GM21367 (cell line): ENCODE measurements around the gene KRTAP4-6.
"Not testable (repeated sequence)": the region's sequence is repeated elsewhere in the genome, so short reads cannot be mapped to it uniquely, and the experiment has no call there.

Experiments
- ATAC-seq: cut with Tn5 transposase; IDR thresholded peaks from one replicate; pipeline ENCODE4 v1.9.1; 2021; ENCODE audit not compliant: unreplicated experiment

KRTAP4-6 gene

GRCh38 chr17:41140360-41141131 lies at the start of gene KRTAP4-6:
Gene KRTAP4-6 (minus strand): TSS chr17:41140544. CDS start chr17:41140487, 57 bp downstream.
- no peak for ATAC-seq

- not testable (repeated sequence) for ATAC-seq
Measured at GRCh38 chr17:41189837-41190318, 49.5 kb upstream of the KRTAP4-6 start, which contains the start of gene KRTAP9-1. Gene KRTAP9-1 (plus strand): TSS chr17:41189887. CDS start chr17:41189887, 0 bp downstream.

- ATAC-seq, result no peak
Measured at GRCh38 chr17:41186872-41187271, 46.5 kb upstream of the KRTAP4-6 start.

GRCh38 chr17:41185001-41185400 lies 44.7 kb upstream of the KRTAP4-6 start:
- ATAC-seq, result no peak

GRCh38 chr17:41184480-41184961 lies 44.2 kb upstream of the KRTAP4-6 start, which contains the start of gene KRTAP4-1:
Gene KRTAP4-1 (minus strand): TSS chr17:41184911. CDS start chr17:41184854, 57 bp downstream.
- ATAC-seq, result no peak

- no peak for ATAC-seq
Measured at GRCh38 chr17:41178843-41179616, 38.7 kb upstream of the KRTAP4-6 start.

GRCh38 chr17:41178341-41178740 lies 38.0 kb upstream of the KRTAP4-6 start:
- ATAC-seq, result no peak

GRCh38 chr17:41177727-41178271 lies 37.5 kb upstream of the KRTAP4-6 start, which contains the start of gene KRTAP4-2:
Gene KRTAP4-2 (minus strand): TSS chr17:41178221. CDS start chr17:41178164, 57 bp downstream.
- no peak for ATAC-seq

GRCh38 chr17:41176744-41177387 lies 36.5 kb upstream of the KRTAP4-6 start:
- no peak for ATAC-seq

GRCh38 chr17:41171886-41172285 lies 31.5 kb upstream of the KRTAP4-6 start:
- ATAC-seq, result no peak

- no peak for ATAC-seq
Measured at GRCh38 chr17:41168121-41168520, 27.8 kb upstream of the KRTAP4-6 start, which contains the start of gene KRTAP4-3. Gene KRTAP4-3 (minus strand): TSS chr17:41168221. CDS start chr17:41168172, 49 bp downstream.

- no peak for ATAC-seq
Measured at GRCh38 chr17:41167561-41167960, 27.2 kb upstream of the KRTAP4-6 start.

GRCh38 chr17:41163828-41164227 lies 23.5 kb upstream of the KRTAP4-6 start:
- no peak for ATAC-seq

GRCh38 chr17:41160648-41161047 lies 20.3 kb upstream of the KRTAP4-6 start, which contains the start of gene KRTAP4-4:
Gene KRTAP4-4 (minus strand): TSS chr17:41160748. CDS start chr17:41160691, 57 bp downstream.
- ATAC-seq, result no peak

GRCh38 chr17:41160190-41160589 lies 19.8 kb upstream of the KRTAP4-6 start:
- ATAC-seq, result not testable (repeated sequence)

GRCh38 chr17:41153856-41154255 lies 13.5 kb upstream of the KRTAP4-6 start:
- no peak for ATAC-seq

- ATAC-seq, result no peak
Measured at GRCh38 chr17:41151525-41151924, 11.2 kb upstream of the KRTAP4-6 start.

GRCh38 chr17:41150026-41150425 lies 9.7 kb upstream of the KRTAP4-6 start:
- ATAC-seq, result no peak

GRCh38 chr17:41149652-41149985 lies 9.3 kb upstream of the KRTAP4-6 start, which contains the start of gene KRTAP4-5:
Gene KRTAP4-5 (minus strand): TSS chr17:41149825. CDS start chr17:41149767, 58 bp downstream.
- no peak for ATAC-seq

- not testable (repeated sequence) for ATAC-seq
Measured at GRCh38 chr17:41148971-41149651, 8.8 kb upstream of the KRTAP4-6 start.
